ENCODE measurements around the gene CHMP6.

CHMP6 gene

DNA sequence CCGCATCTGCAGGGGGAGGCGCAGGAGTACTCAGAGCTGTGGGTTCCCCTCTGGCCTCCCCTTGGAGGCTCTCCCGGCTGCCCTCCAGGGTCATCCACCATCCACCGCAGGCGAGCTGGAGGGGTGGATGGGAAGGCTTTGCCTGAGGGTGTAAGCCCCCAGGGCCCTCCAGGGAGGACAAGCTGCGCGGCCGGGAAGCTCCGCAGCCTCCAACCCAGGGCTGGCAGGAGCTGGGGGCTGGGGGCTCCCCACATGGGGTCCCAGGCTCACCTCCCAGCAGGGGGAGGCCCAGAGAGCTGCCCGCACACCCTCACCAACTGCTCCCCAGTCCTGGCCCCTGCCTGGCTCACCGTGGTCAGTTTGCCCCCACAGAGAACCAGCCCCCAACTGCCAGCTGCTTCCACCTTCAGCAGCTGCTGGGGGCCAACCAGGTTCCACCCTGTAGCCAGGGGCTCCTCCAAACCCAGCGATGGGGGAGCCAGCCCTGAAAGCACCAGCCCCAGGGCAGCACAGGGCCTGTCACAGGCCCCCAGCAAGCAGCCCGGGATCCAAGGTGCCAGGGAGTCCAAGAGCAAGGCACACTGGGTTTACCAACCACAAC lies 19.8 kb upstream of the CHMP6 start:
- DNase-seq: no peak

GRCh38 chr17:80976701-80977100 lies 14.9 kb upstream of the CHMP6 start:
- DNase-seq: no peak

DNA sequence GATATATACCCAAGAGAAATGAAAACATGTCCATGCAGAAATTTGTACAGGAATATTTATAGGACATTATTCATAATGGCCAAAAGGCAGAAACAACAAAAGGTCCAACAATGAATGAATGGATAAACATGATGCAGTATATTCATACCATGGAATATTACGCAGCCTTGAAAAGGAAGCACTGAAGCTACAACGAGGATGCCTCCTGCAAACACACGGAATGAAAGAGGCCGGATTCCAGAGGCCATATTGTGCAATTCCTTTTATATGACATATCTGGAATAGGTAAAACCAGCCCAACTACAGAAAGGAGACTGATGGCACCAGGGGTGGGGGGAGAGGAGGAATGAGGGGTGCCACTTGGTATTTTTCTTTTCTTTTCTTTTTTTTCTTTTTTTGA lies 14.5 kb upstream of the CHMP6 start:
- no peak for DNase-seq

DNA sequence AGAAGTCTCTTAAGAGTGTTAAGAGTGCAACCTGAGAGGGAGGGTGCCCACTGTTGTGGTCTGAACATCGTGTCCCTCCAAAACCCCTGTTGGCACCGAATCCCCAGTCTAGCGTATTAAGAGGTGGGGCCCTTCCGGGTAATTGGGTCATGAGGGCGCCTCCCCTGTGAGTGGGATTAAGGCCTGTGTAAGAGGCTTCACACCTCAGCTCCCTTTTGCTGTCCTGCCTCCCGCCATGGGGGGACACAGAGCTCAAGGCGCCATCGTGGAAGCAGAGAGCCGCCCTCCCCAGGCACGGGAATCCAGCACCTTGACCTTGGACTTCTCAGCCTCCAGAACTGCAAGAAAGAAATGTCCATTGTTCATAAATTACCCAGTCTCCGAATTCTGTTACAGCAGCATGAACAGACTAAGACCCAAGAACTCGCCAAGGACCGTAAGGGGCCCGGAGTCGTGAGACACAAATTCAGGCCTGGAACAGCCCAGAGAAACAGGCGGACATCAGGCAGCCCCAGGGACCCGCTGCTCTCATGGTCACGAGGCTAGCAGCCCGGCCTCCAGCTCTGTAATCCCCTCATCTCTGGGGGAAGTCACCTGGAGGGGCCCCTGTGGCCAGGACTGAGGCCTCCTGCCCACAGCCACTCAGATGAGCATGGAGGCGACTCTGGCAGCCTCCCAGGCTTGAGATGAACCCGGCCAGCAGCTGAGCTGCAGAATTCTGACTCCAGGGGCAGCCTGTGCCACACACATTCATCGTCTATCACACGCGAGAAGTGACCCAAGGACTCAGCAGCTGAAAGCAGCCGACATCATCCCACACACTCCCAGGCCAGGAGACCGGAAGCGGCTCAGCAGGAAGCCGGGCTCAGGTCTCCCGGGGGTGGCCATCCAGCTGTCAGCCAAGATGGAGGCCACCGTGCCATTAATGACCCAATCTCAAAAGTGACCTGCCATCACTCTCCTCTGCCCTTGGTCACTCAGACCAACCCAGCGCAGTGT lies 12.8 kb upstream of the CHMP6 start:
- no peak for DNase-seq

- no peak for DNase-seq
These were observed 11.9 kb upstream of the CHMP6 start for GRCh38 chr17:80979547-80980378.

GRCh38 chr17:80980397-80981061 lies 11.1 kb upstream of the CHMP6 start:
- no peak for DNase-seq

DNA sequence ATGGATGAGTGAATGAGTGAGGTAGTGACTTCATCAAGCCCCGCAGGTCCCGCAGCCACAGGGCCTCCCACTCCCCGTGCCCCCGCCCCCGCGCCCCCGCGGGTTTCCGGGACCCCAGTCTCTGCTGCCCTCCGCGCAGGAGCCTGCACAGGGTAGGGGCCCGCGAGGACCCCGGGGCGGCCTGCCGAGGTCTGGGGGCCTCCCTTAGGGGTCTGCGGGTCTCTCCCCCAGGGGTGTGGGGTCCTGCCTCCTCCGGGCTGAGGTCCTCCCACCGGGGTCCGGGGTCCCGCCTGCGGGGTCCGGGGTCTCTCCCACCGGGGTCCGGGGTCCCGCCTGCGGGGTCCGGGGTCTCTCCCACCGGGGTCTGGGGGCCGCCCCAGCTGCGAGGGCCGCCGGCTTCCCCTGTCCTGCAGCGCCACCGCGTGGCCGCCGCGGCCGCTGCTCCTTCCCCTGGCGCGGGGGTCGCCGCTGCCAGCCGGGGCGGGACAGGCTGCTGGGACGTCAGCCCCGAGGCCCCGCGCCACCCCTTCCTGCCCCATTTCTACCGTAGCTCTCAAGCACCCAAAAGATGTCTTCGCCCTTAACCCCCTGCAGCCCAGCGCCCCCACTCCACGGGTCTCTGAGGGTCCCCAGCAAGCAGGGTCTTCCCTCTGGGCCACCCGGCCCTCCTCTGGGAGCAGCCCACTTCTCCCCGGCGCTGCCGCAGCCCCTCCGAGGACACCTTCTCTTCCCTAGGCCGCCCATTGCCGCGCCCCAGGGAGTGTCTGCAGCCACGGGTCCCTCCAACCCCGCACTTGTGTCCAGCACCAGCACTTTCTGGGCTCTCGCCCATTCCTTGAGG lies 10.4 kb upstream of the CHMP6 start:
- no peak for DNase-seq

GRCh38 chr17:80981929-80982425 lies 9.7 kb upstream of the CHMP6 start:
- no peak for DNase-seq

GRCh38 chr17:80982426-80982974 lies 9.1 kb upstream of the CHMP6 start:
- DNase-seq: no peak

- DNase-seq: no peak
These were observed 8.1 kb upstream of the CHMP6 start for GRCh38 chr17:80983545-80983944.

GRCh38 chr17:80984749-80985148 lies 6.9 kb upstream of the CHMP6 start:
- DNase-seq: no peak

- DNase-seq: no peak
These were observed 5.6 kb upstream of the CHMP6 start for GRCh38 chr17:80986046-80986445.

DNA sequence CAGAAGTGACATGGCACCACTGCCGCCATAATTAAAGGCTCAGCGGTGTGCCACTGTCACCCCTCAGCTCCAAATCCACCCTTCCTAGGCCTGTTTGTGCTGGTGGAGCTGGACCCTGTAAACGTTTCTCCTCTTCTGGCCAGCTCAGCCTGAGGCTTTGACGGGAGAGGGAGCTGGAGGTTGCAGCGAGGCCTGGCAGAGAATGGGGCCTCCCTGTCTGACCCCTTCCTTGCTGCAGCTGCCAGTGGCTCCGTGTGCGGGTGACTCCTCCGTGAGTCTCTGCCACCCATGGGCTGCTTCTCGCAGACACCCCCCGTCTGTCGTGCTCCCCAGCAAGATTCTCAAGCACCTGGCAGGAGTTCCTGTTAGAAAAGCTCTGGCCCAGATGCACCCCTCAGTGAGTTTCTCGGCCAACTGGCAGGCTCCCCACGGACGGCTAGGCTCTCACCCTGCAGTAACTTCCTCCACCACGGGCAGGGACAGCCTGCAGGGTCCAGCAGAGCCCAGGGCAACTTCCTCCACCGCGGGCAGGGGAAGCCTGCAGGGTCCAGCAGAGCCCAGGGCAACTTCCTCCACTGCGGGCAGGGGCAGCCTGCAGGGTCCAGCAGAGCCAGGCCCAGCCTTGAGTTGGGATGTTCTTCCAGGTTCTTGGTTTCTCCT lies 4.7 kb upstream of the CHMP6 start:
- no peak for DNase-seq

GRCh38 chr17:80987941-80988461 lies 3.6 kb upstream of the CHMP6 start:
- no peak for DNase-seq

DNA sequence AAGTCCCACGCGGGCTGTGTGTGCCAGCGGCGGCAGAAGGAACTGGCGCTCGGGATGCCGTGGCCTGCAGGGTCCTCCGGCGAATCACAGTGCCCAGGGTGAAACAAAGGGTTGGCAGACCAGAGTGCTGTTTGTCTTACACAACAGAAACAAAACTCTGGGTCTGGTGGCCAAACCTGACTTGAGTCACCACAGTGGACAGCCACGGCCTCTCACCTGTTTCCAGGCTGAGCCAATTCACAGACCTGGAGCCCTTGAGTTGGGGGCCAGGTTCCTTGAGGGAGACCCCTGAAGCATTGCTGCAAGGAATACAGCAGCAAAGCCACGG lies 2.1 kb upstream of the CHMP6 start:
- no peak for DNase-seq

- DNase-seq: no peak
These were observed 558 bp upstream of the CHMP6 start for GRCh38 chr17:80990921-80991644.

GRCh38 chr17:80992077-80992947 lies 671 bp downstream of the CHMP6 start:
- DNase-seq: no peak

- DNase-seq: no peak
These were observed 1.4 kb downstream of the CHMP6 start for GRCh38 chr17:80992948-80993624.

All from COR-L47 (cell line).